Kidney epithelial cell (primary cell): ENCODE measurements around the gene EFNA2. TPM values are rescaled to one million over a fixed set of nuclear protein-coding genes. Genes with fewer than 3 reads are reported as not detected.

Experiments
- DNase-seq: peaks from one replicate; pipeline ENCODE4 v3.0.0-alpha.2; 2010; ENCODE audit warnings: low read depth
- H3K27me3 ChIP-seq: 2 replicates; pipeline ENCODE4 v1.6.0; 2011; ENCODE audit warnings: low read length; ENCODE audit not compliant: control insufficient read depth, insufficient read depth
- H3K36me3 ChIP-seq: 2 replicates; pipeline ENCODE4 v1.5.1; 2011; ENCODE audit warnings: low read length; ENCODE audit not compliant: control insufficient read depth, insufficient read depth
- H3K4me3 ChIP-seq: 2 replicates; pipeline ENCODE4 v1.5.1; 2011; ENCODE audit warnings: low read depth, mild to moderate bottlenecking, control low read depth, low read length
- CTCF ChIP-seq: IDR thresholded peaks from 2 replicates; pipeline ENCODE4 v1.5.1; 2011; ENCODE audit warnings: mild to moderate bottlenecking, moderate library complexity, low read length, control low read depth, inconsistent platforms; ENCODE audit not compliant: insufficient read depth, poor library complexity, severe bottlenecking
- total RNA-seq: library from RNA; depleted of rRNA; stranded (reverse); fragments of >200 nt; gene quantifications from 2 replicates; pipeline ENCODE4 v1.2.3, GENCODE V29; 2015

Gene EFNA2
- total RNA-seq, 1 donor from 2014 or later = 5.3 TPM

DNA sequence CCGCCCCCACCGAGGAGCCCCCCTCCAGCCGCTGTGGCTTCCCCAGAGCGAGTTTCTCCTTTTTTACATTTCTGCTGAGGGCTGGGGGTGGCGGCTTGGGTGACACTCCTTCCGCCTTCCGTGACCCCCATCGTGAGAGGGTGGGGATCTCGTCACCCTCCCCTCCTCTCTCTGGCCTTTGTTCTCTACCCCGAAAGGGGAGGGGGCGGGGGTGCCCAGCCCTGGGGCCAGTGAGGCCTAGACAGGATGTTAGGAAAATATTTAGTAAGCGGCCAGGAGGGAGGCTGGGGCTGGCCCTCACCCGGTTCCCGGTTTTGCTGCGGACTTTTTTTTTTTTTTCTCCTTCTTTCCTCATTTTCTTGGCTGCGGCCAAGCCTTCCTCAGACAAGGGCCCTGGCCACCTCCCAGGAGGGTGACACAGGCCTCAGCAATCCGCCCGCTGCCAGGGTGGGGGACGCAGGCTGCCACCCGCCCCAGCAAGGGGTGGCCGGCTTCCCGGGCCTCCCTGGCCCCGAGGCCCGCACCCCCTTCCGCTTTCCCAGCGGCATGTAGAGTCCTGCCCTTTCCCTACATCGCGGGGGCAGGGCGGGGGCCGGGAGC, 33.4 kb upstream of the EFNA2 start:
- peak overlapping the region; percentile 71 for H3K4me3 ChIP-seq
- no peak for DNase-seq
- H3K27me3 ChIP-seq = no peaks in the 10 kb centered on the region
- no peak for TF ChIP-seq CTCF
- H3K36me3 ChIP-seq = peaks cover 10% of the 10 kb centered on the region

GRCh38 chr19:1252821-1253513, 32.7 kb upstream of the EFNA2 start:
- peaks cover 10% of the 10 kb centered on the region for H3K36me3 ChIP-seq
- TF ChIP-seq CTCF = no peak
- H3K27me3 ChIP-seq = no peaks in the 10 kb centered on the region
- peak; percentile 85 for DNase-seq
- H3K4me3 ChIP-seq = peak overlapping the region; percentile 71

DNA sequence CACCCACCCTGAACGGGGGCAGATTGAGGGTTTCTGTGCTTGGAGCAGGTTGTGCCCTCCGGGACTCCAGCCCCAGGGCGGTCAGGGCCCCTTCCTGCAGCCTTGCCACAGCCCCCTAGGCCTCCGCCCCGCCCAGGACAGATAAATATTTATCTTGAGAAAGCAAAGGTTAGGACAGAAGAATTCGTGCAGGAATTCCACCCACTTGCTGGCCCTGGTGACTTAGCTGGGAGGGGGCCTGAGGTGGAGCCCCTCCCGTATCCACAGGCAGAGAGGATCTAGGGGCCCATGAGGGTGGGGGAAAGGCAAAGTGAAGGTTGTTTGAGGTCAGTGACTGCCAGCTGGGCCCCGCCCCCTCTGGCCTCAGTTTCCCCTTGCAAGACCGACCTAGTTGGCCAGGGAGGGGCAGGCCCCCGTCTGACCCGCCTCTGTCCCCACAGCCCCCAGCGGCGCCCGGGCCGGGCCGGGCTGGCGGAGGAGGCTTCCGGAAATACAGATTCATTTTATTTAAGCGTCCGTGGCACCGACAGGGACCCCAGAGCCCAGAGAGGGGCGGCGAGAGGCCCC, 32.1 kb upstream of the EFNA2 start:
- TF ChIP-seq CTCF = no peak

GRCh38 chr19:1254081-1254527, 31.6 kb upstream of the EFNA2 start:
- H3K36me3 ChIP-seq = peaks cover 10% of the 10 kb centered on the region
- no peaks in the 10 kb centered on the region for H3K27me3 ChIP-seq
- TF ChIP-seq CTCF = no peak
- DNase-seq = no peak
- no peak overlapping the region for H3K4me3 ChIP-seq

More for the DNA sequence above, 32.1 kb upstream of the EFNA2 start:
- Histone ChIP-seq H3K4me3 (peak overlapping the region; percentile 3), H3K27me3 (no peaks in the 10 kb centered on the region), H3K36me3 (peaks cover 10% of the 10 kb centered on the region)
- no peak for DNase-seq

DNA sequence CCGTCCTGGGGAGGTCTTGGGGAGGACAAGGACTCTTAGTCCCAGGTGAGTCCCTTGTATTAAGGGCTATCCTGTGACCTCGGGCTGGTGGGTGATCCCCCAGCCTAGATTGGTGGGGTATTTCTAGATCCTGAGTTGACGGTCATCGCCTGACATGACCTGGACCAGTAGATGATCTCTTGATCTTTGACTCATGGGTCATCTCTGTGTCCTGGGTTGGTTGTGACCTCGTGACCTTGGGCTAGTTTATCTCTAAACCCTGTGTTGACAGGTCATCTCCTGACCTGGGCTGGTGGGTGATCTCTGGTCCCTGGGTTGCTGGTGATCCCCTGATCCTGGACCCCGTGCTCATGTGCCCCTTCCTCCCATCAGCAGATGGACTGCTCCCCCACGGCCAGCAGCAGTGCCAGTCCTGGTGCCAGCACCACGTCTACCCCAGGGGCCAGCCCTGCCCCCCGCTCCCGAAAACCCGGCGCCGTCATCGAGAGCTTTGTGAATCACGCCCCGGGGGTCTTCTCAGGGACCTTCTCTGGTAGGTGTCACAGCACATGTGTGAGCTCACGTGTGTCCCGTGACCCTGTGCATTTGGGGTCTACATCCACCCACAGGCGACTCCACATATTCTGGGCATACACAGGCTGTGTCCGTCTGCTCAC, 31.0 kb upstream of the EFNA2 start:
- Histone ChIP-seq H3K27me3 (no peaks in the 10 kb centered on the region), H3K4me3 (no peak overlapping the region), H3K36me3 (peaks cover 10% of the 10 kb centered on the region)
- TF ChIP-seq CTCF = no peak
- no peak for DNase-seq
